Measurements from ENCODE around the gene ARHGDIA.

ARHGDIA gene

DNA sequence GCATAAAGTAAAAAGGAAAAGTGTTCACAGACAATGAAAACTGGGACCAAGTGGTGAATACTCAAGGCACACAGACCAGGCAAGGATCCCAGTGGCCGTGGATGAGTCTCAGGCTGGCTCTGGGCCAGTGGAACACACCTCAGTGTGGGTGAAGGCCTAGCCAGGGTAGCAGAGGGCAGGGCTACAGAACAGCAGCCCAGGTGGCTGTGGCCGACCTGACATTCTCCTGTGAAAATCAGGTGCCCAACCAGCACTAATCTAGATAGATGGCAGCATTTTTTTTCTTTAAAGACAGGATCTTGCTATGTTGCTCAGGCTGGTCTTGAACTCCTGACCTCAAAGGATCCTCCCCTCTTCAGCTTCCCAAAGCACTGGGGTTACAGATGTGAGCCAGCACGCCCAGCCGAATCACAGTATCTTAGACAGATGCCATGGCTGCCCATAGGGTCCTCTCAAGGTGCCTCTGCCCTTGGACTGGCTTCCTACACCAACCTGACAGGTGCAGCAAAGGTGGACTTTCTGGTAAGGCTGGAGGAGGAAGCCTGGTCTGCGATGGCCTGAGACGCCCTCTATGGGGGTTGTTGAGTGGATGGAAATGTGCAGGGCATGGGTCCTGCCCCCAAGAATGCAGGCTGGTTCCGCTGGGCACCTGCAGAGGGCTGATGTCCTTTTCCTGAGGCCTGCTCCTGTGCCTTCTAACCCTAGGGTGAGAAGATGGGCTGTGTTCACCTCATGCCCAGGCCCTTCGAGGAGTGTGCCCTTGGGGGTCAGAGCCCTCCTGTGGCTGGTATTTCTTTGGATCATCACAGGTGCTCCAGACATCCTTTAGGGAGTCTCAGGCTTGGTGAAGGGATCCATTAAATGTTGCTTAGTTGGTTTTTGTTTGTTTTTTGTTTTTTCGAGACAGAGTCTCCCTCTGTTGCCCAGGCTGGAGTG, 7.0 kb downstream of the ARHGDIA start:
- DNase-seq (ENCODE audit: low spot score), result no peak

DNA sequence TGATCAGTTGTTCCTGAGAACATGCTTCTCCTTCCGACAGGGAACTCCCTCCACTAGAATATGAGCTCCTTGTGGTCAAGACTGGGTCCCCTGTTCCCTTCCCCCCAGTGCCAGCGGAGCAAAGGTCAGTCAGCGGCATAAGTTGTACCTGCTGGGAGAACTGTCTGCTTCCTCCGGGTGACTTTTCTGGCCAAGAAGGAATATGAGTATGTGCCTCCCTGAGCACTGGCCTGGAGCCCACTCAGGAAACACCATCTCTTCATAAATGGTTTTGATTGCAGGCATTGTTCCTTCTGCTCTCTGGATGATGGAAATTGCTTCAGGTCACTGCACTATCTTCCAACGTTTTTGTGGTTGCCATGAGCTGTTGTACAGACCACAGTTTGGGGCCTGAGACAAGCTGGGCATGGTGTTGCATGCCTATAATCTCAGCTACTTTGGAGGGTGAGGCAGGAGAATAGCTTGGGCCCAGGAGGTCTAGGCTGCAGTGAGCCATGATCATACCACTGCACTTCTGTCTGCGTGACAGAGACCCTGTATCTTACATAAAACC, 7.9 kb downstream of the ARHGDIA start:
- no peak for DNase-seq (ENCODE audit: low spot score)

DNA sequence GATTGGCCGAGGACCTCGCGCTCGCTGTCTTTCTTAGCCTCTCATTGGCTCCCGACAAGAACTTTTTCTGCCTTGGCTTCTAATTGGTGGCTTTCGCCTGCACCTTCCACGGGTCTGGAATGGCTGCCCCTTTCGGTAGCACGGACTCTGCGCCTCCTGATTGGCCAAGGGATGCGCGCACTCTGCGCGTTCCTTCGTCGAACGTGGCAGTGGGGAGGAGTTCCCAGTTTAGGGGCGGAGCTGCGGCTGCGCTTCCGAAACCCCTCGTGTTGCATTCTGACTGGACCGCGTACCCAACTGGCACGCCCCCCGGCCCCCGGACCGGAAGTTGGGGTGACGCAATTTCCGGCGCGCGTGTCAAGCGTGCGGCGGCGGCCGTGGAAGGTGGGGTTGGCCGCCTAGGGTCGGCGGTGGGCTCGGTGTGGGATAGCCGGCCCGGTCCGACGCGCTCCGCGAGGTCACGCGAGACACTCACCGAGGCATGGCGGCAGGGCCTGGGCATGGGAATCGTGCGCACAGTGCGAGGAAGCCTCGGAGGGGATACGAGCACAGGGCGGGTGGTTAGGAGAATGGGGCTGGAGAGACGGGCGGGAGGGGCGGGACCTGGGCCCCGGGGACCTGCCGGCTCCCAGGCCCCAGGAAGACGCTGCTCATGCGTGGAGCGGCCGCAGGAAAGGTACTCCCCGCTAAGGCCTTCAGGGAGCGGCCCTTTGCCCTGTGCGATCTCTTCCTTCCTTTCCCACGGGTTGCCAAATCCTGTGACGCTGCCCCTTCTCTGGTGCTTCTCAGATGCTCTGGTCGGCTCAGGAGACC, 10.2 kb downstream of the ARHGDIA start:
- peak; percentile 100 for DNase-seq (ENCODE audit: low spot score)

DNA sequence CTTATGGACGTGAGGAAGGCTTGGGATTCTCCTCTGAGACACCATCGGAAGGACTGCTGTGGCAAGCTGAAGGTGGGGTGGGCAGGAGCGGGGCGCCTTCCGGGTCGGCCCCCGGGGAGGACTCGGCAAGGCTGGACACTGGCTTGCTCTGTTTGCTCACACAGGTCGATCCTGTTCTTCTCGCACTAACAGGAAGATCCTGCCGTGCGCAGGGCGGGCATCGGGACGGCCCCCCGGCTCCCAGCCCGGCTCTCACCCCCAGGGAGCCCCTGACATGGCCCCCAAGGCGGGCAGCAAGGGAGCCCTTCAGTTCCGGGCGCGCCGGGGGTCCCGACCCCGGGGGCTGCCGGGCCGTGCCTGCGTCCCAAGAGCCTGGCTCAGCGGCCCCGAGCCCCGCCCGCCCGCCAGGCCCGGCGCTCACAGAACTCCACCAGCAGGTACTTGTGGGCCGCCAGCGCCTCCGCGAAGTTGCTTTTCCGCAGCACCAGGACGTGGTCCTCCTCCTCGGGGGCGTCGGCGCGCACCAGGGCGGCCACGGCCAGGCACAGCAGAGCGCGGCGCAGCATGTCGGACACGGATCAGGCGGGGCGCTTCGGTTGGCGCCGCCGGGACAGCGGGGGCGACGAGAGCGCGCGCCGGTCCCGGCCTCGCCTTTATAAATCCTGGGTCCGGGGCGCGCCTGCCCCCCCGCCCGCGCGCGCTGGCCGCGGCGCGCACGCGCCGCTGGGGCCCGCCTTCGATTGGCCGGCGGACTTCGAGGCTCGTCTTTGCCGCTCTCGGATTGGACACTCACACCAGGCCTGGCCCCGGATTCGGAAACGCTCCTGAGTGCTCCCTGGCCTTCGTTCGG, 11.0 kb downstream of the ARHGDIA start, which contains the start of gene P4HB:
TSS of gene P4HB (minus strand) at position 630 of the 850 bp plus-strand sequence. CDS start at position 566, 64 bp downstream.
- DNase-seq (ENCODE audit: low spot score), result no peak

DNA sequence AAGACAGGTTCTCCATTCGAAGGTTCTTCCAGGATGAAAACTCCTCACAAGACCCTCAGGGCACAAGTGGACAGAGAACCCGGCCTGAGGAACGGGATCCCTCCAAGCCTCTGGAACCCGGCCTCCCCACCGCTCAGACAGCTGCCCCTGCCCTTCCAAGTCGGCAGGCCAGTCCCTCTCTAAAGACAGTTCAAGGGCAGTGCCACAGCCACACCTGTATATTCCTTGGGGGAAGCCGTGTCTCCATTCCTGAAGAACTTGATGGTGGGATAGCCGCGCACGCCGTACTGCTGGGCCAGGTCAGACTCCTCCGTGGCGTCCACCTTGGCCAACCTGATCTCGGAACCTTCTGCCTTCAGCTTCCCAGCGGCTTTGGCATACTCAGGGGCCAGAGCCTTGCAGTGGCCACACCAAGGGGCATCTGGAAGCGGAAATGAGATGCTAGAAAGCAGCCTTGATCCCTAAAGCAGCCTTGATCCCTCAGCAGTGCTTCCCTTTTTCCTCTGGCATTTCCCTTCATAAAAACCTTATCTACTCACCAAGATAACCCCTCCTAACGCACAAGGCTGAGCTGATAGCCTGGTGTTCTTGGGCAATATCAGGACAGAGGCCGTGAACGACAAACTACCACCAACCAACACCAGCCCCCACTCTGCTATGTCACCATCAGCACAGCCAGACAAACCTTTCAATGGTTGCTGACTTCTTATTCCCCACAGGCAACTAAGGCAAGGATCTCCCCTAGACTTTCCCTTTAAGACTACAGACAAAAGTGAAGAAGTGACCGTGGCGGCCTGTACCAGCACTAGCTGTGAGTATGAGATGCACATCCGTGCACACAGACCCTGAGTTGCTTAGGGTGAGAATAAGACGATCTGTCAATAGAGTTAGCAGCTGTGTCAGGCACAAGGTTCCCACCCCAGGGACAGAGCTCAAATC, 11.9 kb downstream of the ARHGDIA start:
- DNase-seq (ENCODE audit: low spot score), result no peak

DNA sequence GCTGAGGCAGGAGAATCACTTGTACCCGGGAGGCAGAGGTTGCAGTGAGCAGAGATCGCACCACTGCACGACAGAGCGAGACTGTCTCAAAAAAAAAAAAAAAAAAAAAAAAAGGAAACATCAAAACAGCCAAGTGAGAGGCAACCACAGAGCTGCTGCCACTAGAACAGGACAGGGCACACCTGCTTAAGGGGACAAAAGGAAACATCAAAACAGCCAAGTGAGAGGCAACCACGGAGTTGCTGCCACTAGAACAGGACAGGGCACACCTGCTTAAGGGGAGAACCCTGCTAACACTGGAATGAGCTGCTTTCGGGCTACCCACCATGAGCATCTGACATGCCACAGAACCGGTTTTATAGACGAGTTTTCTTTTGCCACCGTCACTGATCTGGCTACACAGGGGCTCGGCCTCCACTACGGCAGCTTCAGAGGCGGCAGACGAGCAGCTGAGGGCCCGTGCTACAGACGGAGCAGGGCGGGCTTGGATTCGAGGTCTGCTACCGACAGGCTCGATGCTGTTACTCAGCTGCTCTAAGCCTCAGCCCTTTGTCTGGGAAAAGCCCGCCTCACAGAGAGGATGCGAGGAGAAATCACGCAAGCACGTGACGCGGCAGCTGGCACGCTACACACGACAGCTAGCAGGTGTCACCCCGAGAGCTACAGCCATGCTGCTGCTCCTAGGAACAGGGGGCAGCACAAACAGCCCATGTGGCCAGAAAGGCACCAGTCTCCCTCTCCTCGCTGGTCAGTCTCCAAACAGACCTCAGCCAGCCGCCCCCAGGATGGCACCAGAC, 12.8 kb downstream of the ARHGDIA start:
- DNase-seq (ENCODE audit: low spot score), result no peak

DNA sequence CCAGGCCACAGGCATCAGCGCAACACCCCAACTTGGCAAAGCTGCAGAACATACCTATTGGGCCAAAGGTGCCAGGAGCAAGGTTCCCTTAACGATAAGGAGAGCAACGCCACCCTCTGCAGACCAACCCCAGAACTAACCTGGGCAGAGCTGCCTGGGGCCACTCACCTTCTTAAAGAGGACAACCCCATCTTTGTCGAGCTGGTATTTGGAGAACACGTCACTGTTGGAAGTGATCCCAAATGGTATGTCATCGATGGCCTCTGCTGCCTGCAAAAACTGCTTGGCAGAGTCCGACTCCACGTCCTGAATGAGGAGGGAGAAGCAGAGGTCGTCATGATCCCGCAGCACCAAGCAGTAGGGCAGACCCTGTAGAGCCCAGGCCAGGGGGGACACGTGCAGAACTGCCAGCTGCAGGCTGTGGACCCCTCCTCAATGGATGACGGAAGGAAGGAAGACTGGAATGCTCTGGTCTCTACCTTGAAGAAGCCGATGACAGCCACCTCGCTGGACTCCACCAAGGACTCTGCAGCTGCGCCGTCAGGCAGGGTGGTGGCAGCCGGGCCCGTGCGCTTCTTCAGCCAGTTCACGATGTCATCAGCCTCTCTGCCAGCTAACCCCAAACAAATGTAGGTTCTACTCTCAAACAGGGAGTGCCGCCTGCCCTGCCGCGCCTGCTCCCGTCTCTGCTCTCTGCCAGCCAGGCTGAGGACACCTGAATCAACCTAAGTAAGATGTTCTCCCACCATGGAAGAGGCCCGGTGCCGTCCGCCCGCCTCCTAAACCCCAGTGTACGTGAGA, 16.0 kb downstream of the ARHGDIA start:
- peak; percentile 75 for DNase-seq (ENCODE audit: low spot score)

DNA sequence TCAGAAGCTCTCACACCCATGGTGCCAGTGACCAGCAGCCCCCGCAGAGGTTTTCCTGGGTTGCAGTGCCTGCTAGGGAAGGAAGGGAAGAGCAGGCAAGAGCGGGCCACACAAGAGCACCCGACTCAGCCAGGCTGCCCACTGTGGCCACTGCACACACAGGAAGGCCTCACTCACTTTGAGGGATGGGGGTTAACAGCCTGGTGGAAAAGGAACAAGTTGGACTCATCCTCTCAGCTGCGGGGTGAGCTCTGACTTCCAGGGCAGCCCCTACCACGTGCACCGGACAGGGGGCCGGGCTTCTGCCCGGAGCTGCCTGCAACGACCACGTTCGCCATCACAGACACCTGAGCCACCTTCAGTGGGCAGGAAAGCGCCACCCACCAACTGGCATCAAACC, 18.9 kb downstream of the ARHGDIA start:
- DNase-seq (ENCODE audit: low spot score), result no peak

DNA sequence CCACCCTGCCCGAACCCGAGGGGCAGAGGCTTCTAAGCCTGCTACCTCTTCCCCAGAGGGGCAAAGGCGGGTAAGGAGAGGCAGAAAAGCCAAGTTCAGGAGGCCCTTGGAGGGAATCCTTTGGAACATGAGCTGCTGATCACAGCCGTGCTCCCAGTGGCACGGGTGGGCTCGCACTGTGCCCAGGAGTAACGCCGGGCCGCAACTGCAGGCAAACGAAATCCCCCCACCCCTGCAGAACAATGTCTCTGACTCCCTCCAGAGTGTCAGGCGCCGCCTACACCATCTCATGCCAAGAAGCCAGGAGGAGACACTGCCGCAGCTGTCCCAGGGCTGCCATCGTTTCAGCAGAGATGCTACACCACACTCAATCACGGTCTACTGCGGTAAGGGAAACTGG, 19.7 kb downstream of the ARHGDIA start:
- no peak for DNase-seq (ENCODE audit: low spot score)

DNA sequence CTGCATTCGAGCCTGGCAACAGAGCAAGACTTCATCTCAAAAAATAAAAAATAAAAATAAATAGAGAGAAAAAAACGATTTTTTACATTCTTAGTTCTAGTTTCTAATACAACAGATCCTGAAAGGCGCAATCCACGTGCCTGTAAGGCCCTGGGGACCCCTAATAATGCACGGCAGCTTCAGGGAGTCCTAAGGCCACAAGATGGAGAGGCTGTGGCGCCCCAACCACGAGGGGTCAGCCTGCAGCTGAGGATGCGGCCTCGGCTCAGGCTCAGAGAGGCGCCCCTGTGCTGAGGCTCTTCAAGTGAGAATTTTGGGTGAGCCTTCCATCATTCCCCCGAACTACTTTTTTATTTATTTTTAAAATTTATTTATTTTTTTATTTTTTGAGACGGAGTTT, 21.7 kb downstream of the ARHGDIA start:
- DNase-seq (ENCODE audit: low spot score), result no peak

DNA sequence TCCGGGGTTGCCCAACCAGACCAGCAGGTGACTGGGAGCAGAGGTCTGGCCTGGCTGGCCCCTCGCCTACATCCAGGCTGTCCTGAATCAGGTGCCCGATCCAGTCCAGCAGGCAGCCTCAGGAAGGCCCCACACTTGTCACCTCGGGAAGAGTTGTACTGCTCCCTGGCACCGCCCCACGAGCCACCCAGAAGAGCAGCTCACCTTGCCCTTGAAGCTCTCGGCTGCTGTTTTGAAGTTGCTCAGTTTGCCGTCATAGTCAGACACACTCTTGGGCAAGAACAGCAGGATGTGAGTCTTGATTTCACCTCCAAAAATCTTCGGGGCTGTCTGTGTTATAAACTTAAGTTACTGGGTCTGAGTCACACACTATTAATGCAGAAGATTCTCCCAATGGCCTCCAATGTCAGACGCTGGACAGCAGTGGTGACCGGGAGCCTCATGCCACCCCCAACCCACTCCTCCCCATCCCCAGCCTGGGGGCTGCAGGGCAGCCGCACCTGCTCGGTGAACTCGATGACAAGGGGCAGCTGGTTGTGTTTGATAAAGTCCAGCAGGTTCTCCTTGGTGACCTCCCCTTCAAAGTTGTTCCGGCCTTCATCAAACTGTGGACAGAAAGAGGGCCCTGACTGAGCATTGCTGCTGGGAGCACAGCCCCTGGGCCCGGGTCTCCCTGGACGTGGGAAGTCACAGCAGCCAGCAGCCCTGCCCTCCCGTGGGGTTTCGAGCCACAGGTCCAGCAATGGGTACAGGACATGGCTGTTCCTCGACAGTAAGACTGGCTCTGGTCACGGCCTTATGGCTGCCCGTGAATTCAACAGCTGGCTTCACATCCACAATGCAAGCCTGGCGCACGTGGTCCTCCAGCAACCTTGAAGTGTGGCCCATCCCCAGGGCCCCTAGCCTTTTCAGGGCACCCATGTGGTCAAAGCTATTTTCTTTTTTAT, 24.1 kb downstream of the ARHGDIA start:
- no peak for DNase-seq (ENCODE audit: low spot score)

DNA sequence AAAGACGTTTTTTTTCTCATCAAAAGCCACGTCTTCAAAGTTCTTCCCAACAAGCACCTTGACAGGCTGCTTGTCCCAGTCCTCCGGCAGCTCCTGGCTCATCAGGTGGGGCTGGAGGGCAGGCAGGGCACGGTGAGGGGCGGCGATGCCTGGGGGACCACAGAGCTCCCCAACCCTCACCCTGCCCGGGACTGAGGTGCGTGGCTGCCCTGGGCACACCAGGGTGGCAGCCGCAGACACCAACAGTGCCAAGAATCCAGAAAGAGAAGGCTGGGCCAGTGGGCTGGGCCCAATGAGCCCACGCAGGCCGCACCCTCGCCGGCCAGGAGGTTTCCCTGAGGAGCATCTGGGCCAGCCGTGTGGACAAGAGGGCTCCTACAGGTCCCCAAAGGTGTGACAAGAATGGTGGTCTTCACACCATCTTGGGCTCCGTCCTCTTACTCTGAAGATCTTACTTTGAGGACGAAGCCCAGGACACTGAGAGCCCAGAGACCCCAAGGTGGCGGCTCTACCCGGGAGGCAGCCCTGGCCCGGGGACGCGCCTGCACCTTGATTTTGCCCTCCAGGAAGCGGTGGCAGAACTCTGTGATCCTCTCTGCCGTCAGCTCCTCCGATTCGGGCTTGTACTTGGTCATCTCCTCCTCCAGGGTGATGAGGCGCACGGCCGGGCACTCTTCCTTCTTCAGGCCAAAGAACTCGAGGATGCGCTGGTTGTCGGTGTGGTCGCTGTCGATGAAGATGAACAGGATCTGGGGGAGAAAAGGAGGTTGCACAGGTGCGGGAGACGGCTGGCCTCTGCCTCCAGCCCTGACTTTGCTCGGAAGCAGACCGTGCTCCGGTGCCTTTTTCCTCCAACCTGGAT, 25.0 kb downstream of the ARHGDIA start:
- no peak for DNase-seq (ENCODE audit: low spot score)

DNA sequence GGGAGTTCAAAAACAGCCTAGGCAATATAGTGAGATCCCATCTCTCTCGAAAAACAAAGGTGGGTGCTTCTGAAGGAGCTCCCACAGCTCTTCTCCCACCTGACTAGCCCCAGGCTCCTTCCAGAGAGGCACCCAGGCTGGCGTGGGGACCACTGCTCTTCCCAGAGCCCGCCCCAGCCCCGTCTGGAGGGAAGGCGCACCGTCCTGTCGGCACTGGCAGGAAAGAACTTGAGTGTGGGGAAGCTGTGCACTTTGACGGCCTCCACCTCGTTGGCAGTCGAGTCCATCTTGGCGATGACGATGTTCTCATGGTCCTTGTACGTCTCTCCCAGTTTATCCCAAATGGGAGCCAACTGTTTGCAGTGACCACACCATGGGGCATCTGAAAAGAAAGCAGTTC, 25.8 kb downstream of the ARHGDIA start:
- DNase-seq (ENCODE audit: low spot score), result no peak

DNA sequence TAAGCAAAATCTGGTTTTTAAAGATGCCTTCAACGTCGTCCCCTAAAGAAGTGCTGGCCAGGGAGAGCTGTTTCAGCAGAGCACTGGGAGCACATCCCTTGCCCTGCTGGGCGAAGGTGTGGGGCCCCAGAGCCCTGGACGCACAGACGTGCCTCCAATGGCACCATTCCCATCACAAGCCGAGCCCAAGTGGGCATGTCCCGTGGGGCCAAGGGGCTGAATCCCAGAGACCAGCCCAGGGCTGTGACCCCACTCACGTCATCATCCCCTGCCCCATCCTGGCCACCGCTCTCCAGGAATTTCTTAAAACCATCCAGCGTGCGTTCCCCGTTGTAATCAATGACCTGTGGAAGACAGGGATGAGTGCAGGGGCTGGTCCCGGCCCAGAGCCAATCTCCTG, 26.2 kb downstream of the ARHGDIA start:
- DNase-seq (ENCODE audit: low spot score), result no peak

DNA sequence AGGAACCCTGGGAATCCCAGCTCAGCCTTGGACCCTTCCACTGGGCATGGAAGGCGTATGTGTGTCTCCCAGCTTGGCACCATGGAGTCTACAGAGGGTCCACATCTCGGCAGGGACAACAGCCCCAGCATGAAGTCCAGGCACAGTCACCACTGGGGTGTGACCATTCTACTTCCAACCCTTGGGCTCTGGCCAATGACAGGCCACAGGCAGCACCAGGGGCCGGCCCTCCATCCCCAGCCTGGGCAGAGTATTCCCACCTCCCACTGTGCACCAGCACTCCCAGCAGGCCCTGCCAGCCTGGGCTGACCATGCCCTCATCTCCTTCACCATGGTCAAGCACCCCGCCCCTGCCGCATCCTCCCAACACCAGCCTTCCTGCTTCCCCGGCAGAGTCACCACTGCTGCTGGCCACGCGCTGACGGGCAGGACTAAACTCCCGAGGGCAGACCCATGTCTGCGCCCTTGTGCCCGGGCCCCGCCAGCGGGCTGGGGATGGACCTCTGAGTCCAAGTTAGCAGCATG, 26.7 kb downstream of the ARHGDIA start:
- no peak for DNase-seq (ENCODE audit: low spot score)

DNA sequence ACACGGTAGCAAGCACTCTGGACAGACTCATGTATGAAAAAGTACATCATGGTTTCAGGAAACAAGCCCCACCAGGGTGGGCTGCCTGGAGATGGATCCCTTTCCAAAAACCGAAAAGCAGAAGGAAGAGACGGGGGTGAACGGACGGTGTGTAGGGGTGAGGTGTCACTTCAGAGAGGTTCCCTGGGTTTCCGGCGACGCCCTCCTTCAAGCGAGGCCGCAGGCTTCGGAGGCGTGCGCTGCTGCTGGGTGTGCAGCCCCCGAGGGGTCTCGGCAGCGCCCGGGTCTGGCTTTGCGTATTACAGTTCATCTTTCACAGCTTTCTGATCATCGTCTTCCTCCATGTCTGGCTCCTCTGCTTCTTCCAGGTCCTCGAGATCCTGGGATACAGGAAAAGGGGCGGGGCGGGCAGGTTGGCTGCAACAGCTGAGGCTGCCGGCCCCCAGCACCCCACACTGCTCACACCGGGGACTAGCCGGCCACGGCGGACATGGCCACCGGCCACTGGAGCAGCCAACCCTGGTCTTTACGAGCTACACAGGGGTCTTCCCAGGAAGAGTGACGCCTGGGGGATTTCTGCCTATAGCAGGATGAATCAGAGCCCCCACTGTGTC, 27.3 kb downstream of the ARHGDIA start:
- no peak for DNase-seq (ENCODE audit: low spot score)
